Retinal pigment epithelial cell (primary cell): ENCODE data around the gene SLC27A1.
A peak's percentile ranks its signal among the peaks of the same experiment; 100 is the strongest.
"Not testable (repeated sequence)": the region's sequence is repeated elsewhere in the genome, so short reads cannot be mapped to it uniquely, and the experiment has no call there.

ENCODE experiments used
- DNase-seq: peaks from one replicate; pipeline ENCODE4 v3.0.0-alpha.2; 2010; ENCODE audit warnings: low read depth
- H3K4me3 ChIP-seq: 2 replicates; pipeline ENCODE4 v1.5.1; 2011; ENCODE audit warnings: mild to moderate bottlenecking, low read length, control low read depth, moderate library complexity
- CTCF ChIP-seq: conservative IDR thresholded peaks from 2 replicates; pipeline ENCODE4 v1.5.1; 2011; ENCODE audit warnings: low read depth, low read length, control low read depth, inconsistent platforms

The SLC27A1 gene

GRCh38 chr19:17505223-17505622 is 34.9 kb downstream of the SLC27A1 start:
- DNase-seq = no peak

GRCh38 chr19:17506745-17507144 is 36.4 kb downstream of the SLC27A1 start:
- H3K4me3 ChIP-seq = no peak overlapping the region
- DNase-seq = no peak
- TF ChIP-seq CTCF = no peak

More at GRCh38 chr19:17505223-17505622, 34.9 kb downstream of the SLC27A1 start:
- TF ChIP-seq CTCF = no peak
- H3K4me3 ChIP-seq = no peak overlapping the region

GRCh38 chr19:17508558-17508933 is 38.2 kb downstream of the SLC27A1 start:
- H3K4me3 ChIP-seq, DNase-seq: not testable (repeated sequence)

GRCh38 chr19:17510220-17510993 is 40.1 kb downstream of the SLC27A1 start:
- no peak for DNase-seq
- H3K4me3 ChIP-seq = peak overlapping the region; percentile 69
- no peak for TF ChIP-seq CTCF

GRCh38 chr19:17511724-17512573 is 41.6 kb downstream of the SLC27A1 start:
- peak; percentile 28 for TF ChIP-seq CTCF
- peak overlapping the region; percentile 69 for H3K4me3 ChIP-seq
- peak; percentile 55 for DNase-seq

- H3K4me3 ChIP-seq = peak overlapping the region; percentile 69
- no peak for TF ChIP-seq CTCF
- no peak for DNase-seq
These were observed 42.2 kb downstream of the SLC27A1 start for GRCh38 chr19:17512574-17512939.

- no peak for TF ChIP-seq CTCF
- no peak overlapping the region for H3K4me3 ChIP-seq
- no peak for DNase-seq
These were observed 45.3 kb downstream of the SLC27A1 start for GRCh38 chr19:17515408-17516149.
